ENCODE results near the gene SLC22A4.

GRCh38 chr5:132362086-132362485 is 67.9 kb downstream of the SLC22A4 start:
- TF ChIP-seq CTCF (IDR thresholded peaks at IDR 0.05), result no peak
- no peak for TF ChIP-seq ZFX (IDR thresholded peaks at IDR 0.05; ENCODE audit: borderline replicate concordance)

Data from 22Rv1 (cell line).